Left lung (tissue), 10 donors: Measurements from ENCODE around the gene FARP1. TPM values are rescaled to one million over a fixed set of nuclear protein-coding genes. Genes with fewer than 3 reads are reported as not detected.

Experiments used
- ATAC-seq: fragments of 200-7000 bp; cut with Tn5 transposase; one replicate; pipeline ENCODE4 v1.9.1; 2020; ENCODE audit warnings: moderate library complexity
- DNase-seq, 4 donors: peaks; one replicate each; pipeline ENCODE4 v3.0.0-alpha.2; 2013 to 2020
- H3K27ac ChIP-seq, 2 donors: fragments of 200-600 bp; sonication (generic) in 1 of 2; one replicate each; pipeline versions ENCODE4 v1.5.0 to v1.8.0; 2020 to 2021
- H3K27me3 ChIP-seq, 2 donors: fragments of 200-600 bp; sonication (generic) in 1 of 2; one replicate each; pipeline versions ENCODE4 v1.5.0 to v1.8.0; 2020 to 2021
- H3K36me3 ChIP-seq, 2 donors: fragments of 200-600 bp; sonication (generic) in 1 of 2; one replicate each; pipeline versions ENCODE4 v1.5.0 to v1.8.0; 2020 to 2021
- H3K4me1 ChIP-seq, 2 donors: fragments of 200-600 bp; one replicate each; pipeline ENCODE4 v1.8.0; 2021
- H3K4me3 ChIP-seq, 2 donors: fragments of 200-600 bp; sonication (generic) in 1 of 2; one replicate each; pipeline versions ENCODE4 v1.5.0 to v1.8.0; 2020 to 2021; ENCODE audit warnings: mild to moderate bottlenecking in 1 of 2
- H3K9me3 ChIP-seq, 2 donors: fragments of 200-600 bp; sonication (generic) in 1 of 2; one replicate each; pipeline versions ENCODE4 v1.5.0 to v1.8.0; 2020 to 2021
- CTCF ChIP-seq, 2 donors: fragments of 200-600 bp; sonication (generic) in 1 of 2; IDR thresholded peaks; one replicate each; pipeline versions ENCODE4 v1.5.0 to v1.8.0; 2021; ENCODE audit warnings: antibody characterized with exemption in 2 of 2
- intact Hi-C, 2 donors: fragments of 100-400 bp; cut with DNase I; formaldehyde crosslinking; loops; one replicate each; pipeline versions ENCODE4 v1.11.2 to v1.14.2; 2022
- polyA plus RNA-seq, 6 donors: library from polyadenylated mRNA; unstranded; fragments of 120-200 nt; gene quantifications; one replicate each; pipeline ENCODE4 v1.2.1, GENCODE V29; 2013; ENCODE audit not compliant: insufficient read length in 6 of 6
- total RNA-seq, 2 donors: library from RNA; stranded (reverse); fragmentation: NEBNext Ultra II Directional; extraction: Animal tissue kit (Norgen Biotek cat#: 25700); gene quantifications; one replicate each; pipeline ENCODE4 v1.2.1, GENCODE V29; 2021
- donor health status: DM: no; HTN: yes; CAD: no.
- donor health status: DM: no; HTN: no; CAD: no.

The FARP1 gene
- total and polyA plus RNA-seq, 8 donors = 78.9 to 142 (median 132) TPM

GRCh38 chr13:98459171-98459681, 316.3 kb downstream of the FARP1 start:
- no peak for TF ChIP-seq CTCF (IDR thresholded peaks at IDR 0.05)
- Histone ChIP-seq H3K27me3 (no peaks in the 10 kb centered on the region), H3K9me3 (no peaks in the 10 kb centered on the region), H3K4me3 (no peak overlapping the region), H3K36me3 (peaks cover 0 to 99% of the 10 kb centered on the region in 2 donors), H3K27ac (no peak overlapping the region), H3K4me1 (peaks cover 6% of the 10 kb centered on the region in 2 donors)
- DNase-seq (peak in 1 of 4 donors; percentile 22), ATAC-seq (no peak)
- intact Hi-C loops = no loop called here

GRCh38 chr13:98459721-98460370, 317.0 kb downstream of the FARP1 start:
- intact Hi-C loops = no loop called here

GRCh38 chr13:98460516-98460915, 317.6 kb downstream of the FARP1 start:
- no peaks in the 10 kb centered on the region for H3K4me1 ChIP-seq
- intact Hi-C loops = no loop called here
- H3K4me3 ChIP-seq = no peak overlapping the region
- H3K9me3 ChIP-seq = no peaks in the 10 kb centered on the region
- ATAC-seq (peak; percentile 5), DNase-seq (peak in 1 of 4 donors; percentile 29)
- H3K27ac ChIP-seq = no peak overlapping the region
- no peaks in the 10 kb centered on the region for H3K27me3 ChIP-seq
- no peak for TF ChIP-seq CTCF (IDR thresholded peaks at IDR 0.05)
- H3K36me3 ChIP-seq = peaks cover 0 to 100% of the 10 kb centered on the region in 2 donors

More at GRCh38 chr13:98459721-98460370, 317.0 kb downstream of the FARP1 start:
- peaks cover under 1% of the 10 kb centered on the region in 2 donors for H3K4me1 ChIP-seq
- DNase-seq (peak in 1 of 4 donors; percentile 25), ATAC-seq (no peak)
- no peak for TF ChIP-seq CTCF (IDR thresholded peaks at IDR 0.05)
- no peaks in the 10 kb centered on the region for H3K9me3 ChIP-seq
- peaks cover 0 to 100% of the 10 kb centered on the region in 2 donors for H3K36me3 ChIP-seq
- no peak overlapping the region for H3K27ac ChIP-seq
- H3K4me3 ChIP-seq = no peak overlapping the region
- no peaks in the 10 kb centered on the region for H3K27me3 ChIP-seq

- Histone ChIP-seq H3K4me3 (no peak overlapping the region), H3K36me3 (peaks cover 0 to 98% of the 10 kb centered on the region in 2 donors), H3K9me3 (no peaks in the 10 kb centered on the region), H3K4me1 (no peaks in the 10 kb centered on the region), H3K27me3 (no peaks in the 10 kb centered on the region), H3K27ac (no peak overlapping the region)
- no peak for ATAC-seq
- DNase-seq = peak in 1 of 4 donors; percentile 25
- no peak for TF ChIP-seq CTCF (IDR thresholded peaks at IDR 0.05)
- intact Hi-C loops = no loop called here
These were observed 318.8 kb downstream of the FARP1 start for GRCh38 chr13:98461486-98462240.
